GF-D8 (cell line): ENCODE data around the gene JCAD.
A peak's percentile ranks its signal among the peaks of the same experiment; 100 is the strongest.
"Not testable (repeated sequence)": the region's sequence is repeated elsewhere in the genome, so short reads cannot be mapped to it uniquely, and the experiment has no call there.

Experiments used
- DNase-seq: peaks from one replicate; lab custom pipeline; 2025; lab: John Stamatoyannopoulos, UW

JCAD gene

GRCh38 chr10:30025428-30025827, 34.0 kb downstream of the JCAD start:
- not testable (repeated sequence) for DNase-seq

GRCh38 chr10:30022590-30022989, 36.8 kb downstream of the JCAD start:
- no peak for DNase-seq

- no peak for DNase-seq
Measured at GRCh38 chr10:30019468-30019867, 39.9 kb downstream of the JCAD start.

- DNase-seq: no peak
Measured at GRCh38 chr10:30018496-30018895, 40.9 kb downstream of the JCAD start.

GRCh38 chr10:30017966-30018365, 41.4 kb downstream of the JCAD start:
- no peak for DNase-seq

GRCh38 chr10:30017556-30017955, 41.8 kb downstream of the JCAD start:
- peak; percentile 39 for DNase-seq

GRCh38 chr10:30014511-30014910, 44.9 kb downstream of the JCAD start:
- no peak for DNase-seq

GRCh38 chr10:30013757-30014156, 45.6 kb downstream of the JCAD start:
- DNase-seq: no peak

- DNase-seq: no peak
Measured at GRCh38 chr10:30011956-30012647, 47.3 kb downstream of the JCAD start.

GRCh38 chr10:30011396-30011795, 48.0 kb downstream of the JCAD start:
- DNase-seq: no peak

- DNase-seq: no peak
Measured at GRCh38 chr10:30007406-30007805, 52.0 kb downstream of the JCAD start.

GRCh38 chr10:30006410-30006809, 53.0 kb downstream of the JCAD start:
- no peak for DNase-seq

- DNase-seq: not testable (repeated sequence)
Measured at GRCh38 chr10:30005116-30005515, 54.3 kb downstream of the JCAD start.

- peak; percentile 17 for DNase-seq
Measured at GRCh38 chr10:30002426-30003266, 56.7 kb downstream of the JCAD start.

GRCh38 chr10:30000802-30001571, 58.4 kb downstream of the JCAD start:
- DNase-seq: no peak

GRCh38 chr10:29998142-29998808, 61.1 kb downstream of the JCAD start:
- DNase-seq: peak; percentile 40

- DNase-seq: no peak
Measured at GRCh38 chr10:29994811-29995210, 64.6 kb downstream of the JCAD start.

- no peak for DNase-seq
Measured at GRCh38 chr10:29993319-29993915, 66.0 kb downstream of the JCAD start.

- no peak for DNase-seq
Measured at GRCh38 chr10:29992914-29993313, 66.5 kb downstream of the JCAD start.

GRCh38 chr10:29991382-29991781, 68.0 kb downstream of the JCAD start:
- DNase-seq: no peak

GRCh38 chr10:29987471-29987870, 71.9 kb downstream of the JCAD start:
- no peak for DNase-seq
